ENCODE results near the gene NID1. TPM values are rescaled to one million over a fixed set of nuclear protein-coding genes. Genes with fewer than 3 reads are reported as not detected.

The NID1 gene
- total RNA-seq, 1 experiment from 2014 or later = 0.32 TPM

GRCh38 chr1:235972311-235972689 lies 92.6 kb downstream of the NID1 start:
- H3K36me3 ChIP-seq (ENCODE audit: control insufficient read depth in 1 of 2, insufficient read depth in 2 of 2, low read length in 2 of 2) = no peaks in the 10 kb centered on the region
- no peak overlapping the region for H3K9ac ChIP-seq (ENCODE audit: low read length)
- H2AFZ ChIP-seq (ENCODE audit: low read depth, low read length, poor library complexity, severe bottlenecking) = peak overlapping the region; percentile 97
- H3K4me3 ChIP-seq (replicated peaks in 1 of 2; ENCODE audit: low read depth in 1 of 2, low read length in 2 of 2) = no peak overlapping the region
- CTCF ChIA-PET = interaction anchor here (0.6 to 2.0 kb wide), 27 partner anchors 9 to 538 kb away, joined by 3 to 15 read pairs (median 5); partner anchors contain the start of genes B3GALNT2 and LYST
- H3K4me2 ChIP-seq (ENCODE audit: low read length) = peak overlapping the region; percentile 65
- no peaks in the 10 kb centered on the region for H3K9me2 ChIP-seq (ENCODE audit: insufficient read depth)
- peaks cover 4 to 11% of the 10 kb centered on the region in 2 experiments for H3K4me1 ChIP-seq (ENCODE audit: control insufficient read depth in 1 of 2, insufficient read depth in 2 of 2, low read length in 2 of 2)
- TF ChIP-seq POLR2AphosphoS5 (IDR thresholded peaks at IDR 0.05; ENCODE audit: low read depth, low read length) = no peak
- no peak for TF ChIP-seq RAD21 (IDR thresholded peaks at IDR 0.05; ENCODE audit: low read depth)
- no peak for TF ChIP-seq SIN3A (IDR thresholded peaks at IDR 0.05; ENCODE audit: low read depth)
- no peak for TF ChIP-seq ELF1 (IDR thresholded peaks at IDR 0.05; ENCODE audit: borderline replicate concordance, low read depth)
- TF ChIP-seq EZH2 (IDR thresholded peaks at IDR 0.05) = no peak
- TF ChIP-seq TCF7L2 (IDR thresholded peaks at IDR 0.05; ENCODE audit: borderline replicate concordance, extremely low read depth, insufficient read depth, insufficient read length) = no peak
- TF ChIP-seq CBX3 (IDR thresholded peaks at IDR 0.05; ENCODE audit: low read depth) = no peak
- TF ChIP-seq YY1 (IDR thresholded peaks at IDR 0.05; ENCODE audit: extremely low read depth, insufficient replicate concordance, low read depth, low read length) = no peak
- TF ChIP-seq, protein P1, sequence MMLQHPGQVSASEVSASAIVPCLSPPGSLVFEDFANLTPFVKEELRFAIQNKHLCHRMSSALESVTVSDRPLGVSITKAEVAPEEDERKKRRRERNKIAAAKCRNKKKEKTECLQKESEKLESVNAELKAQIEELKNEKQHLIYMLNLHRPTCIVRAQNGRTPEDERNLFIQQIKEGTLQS (IDR thresholded peaks at IDR 0.05) = no peak
- TF ChIP-seq JUND (IDR thresholded peaks at IDR 0.05) = no peak
- no peak for TF ChIP-seq SP1 (IDR thresholded peaks at IDR 0.05; ENCODE audit: low read depth)
- no peak for TF ChIP-seq EGR1 (IDR thresholded peaks at IDR 0.05; ENCODE audit: low read depth)
- TF ChIP-seq, protein P2, sequence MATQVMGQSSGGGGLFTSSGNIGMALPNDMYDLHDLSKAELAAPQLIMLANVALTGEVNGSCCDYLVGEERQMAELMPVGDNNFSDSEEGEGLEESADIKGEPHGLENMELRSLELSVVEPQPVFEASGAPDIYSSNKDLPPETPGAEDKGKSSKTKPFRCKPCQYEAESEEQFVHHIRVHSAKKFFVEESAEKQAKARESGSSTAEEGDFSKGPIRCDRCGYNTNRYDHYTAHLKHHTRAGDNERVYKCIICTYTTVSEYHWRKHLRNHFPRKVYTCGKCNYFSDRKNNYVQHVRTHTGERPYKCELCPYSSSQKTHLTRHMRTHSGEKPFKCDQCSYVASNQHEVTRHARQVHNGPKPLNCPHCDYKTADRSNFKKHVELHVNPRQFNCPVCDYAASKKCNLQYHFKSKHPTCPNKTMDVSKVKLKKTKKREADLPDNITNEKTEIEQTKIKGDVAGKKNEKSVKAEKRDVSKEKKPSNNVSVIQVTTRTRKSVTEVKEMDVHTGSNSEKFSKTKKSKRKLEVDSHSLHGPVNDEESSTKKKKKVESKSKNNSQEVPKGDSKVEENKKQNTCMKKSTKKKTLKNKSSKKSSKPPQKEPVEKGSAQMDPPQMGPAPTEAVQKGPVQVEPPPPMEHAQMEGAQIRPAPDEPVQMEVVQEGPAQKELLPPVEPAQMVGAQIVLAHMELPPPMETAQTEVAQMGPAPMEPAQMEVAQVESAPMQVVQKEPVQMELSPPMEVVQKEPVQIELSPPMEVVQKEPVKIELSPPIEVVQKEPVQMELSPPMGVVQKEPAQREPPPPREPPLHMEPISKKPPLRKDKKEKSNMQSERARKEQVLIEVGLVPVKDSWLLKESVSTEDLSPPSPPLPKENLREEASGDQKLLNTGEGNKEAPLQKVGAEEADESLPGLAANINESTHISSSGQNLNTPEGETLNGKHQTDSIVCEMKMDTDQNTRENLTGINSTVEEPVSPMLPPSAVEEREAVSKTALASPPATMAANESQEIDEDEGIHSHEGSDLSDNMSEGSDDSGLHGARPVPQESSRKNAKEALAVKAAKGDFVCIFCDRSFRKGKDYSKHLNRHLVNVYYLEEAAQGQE (IDR thresholded peaks at IDR 0.05; ENCODE audit: low read depth) = no peak
- no peak for TF ChIP-seq ZBTB33 (IDR thresholded peaks at IDR 0.05; ENCODE audit: extremely low read depth, insufficient replicate concordance, low read length)
- TF ChIP-seq CTCF (IDR thresholded peaks at IDR 0.05 in 2 of 3, conservative IDR thresholded peaks at IDR 0.05 in 1 of 3; ENCODE audit: borderline replicate concordance in 1 of 3, insufficient read depth in 1 of 3, low read depth in 2 of 3, low read length in 2 of 3) = no peak
- TF ChIP-seq ZFX (IDR thresholded peaks at IDR 0.05) = no peak
- no peak for TF ChIP-seq FOSL1 (IDR thresholded peaks at IDR 0.05; ENCODE audit: low read depth)
- TF ChIP-seq CEBPB (IDR thresholded peaks at IDR 0.05; ENCODE audit: low read depth) = no peak
- TF ChIP-seq, protein P3, sequence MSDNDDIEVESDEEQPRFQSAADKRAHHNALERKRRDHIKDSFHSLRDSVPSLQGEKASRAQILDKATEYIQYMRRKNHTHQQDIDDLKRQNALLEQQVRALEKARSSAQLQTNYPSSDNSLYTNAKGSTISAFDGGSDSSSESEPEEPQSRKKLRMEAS (IDR thresholded peaks at IDR 0.05) = no peak
- no peak for TF ChIP-seq SRF (IDR thresholded peaks at IDR 0.05; ENCODE audit: low read depth)
- no TSS peak for BruUV-seq (replicated peaks)
- DNase-seq (ENCODE audit: low read depth, low spot score) = no peak
- no peaks in the 10 kb centered on the region for H3K27me3 ChIP-seq (ENCODE audit: insufficient read depth, low read length)
- H4K20me1 ChIP-seq (ENCODE audit: insufficient read depth) = no peaks in the 10 kb centered on the region
- no peaks in the 10 kb centered on the region for H3K79me2 ChIP-seq (ENCODE audit: insufficient read depth, low read length)
- 0 out of 2 replicates have a peak, but pooled peaks have one; percentile 1 for ATAC-seq
- intact Hi-C loops (cut with micrococcal nuclease) = loop anchor here (5.0 to 10.0 kb wide), 3 partner anchors 375 to 870 kb away; no protein-coding TSS in a partner anchor
- no peak overlapping the region for H3K27ac ChIP-seq (ENCODE audit: low read depth, low read length)
- H3K9me3 ChIP-seq (ENCODE audit: control insufficient read depth in 1 of 2, insufficient read depth in 1 of 2, low read depth in 1 of 2, low read length in 2 of 2) = no peaks in the 10 kb centered on the region
- RAD21 ChIA-PET (ENCODE audit: low non-redundant PET in 1 of 2, low total read pairs in 2 of 2, uncharacterized antibody in 2 of 2, unreplicated experiment in 2 of 2) = interaction anchor here (1.2 kb wide), 2 partner anchors 106 to 107 kb away, joined by 5 to 6 read pairs; partner anchors contain the start of gene LYST (in 1 of the 2)
- POLR2A ChIA-PET = no interaction called here

Data from HCT116 (cell line).